ENCODE measurements around the gene BEST2.

- TF ChIP-seq CTCF (IDR thresholded peaks at IDR 0.05), result no peak
- TF ChIP-seq USF2 (CRISPR knock-in tag; IDR thresholded peaks at IDR 0.05), result no peak
- no peak for TF ChIP-seq CBFB (CRISPR knock-in tag; IDR thresholded peaks at IDR 0.05; ENCODE audit: low read depth)
- no peak for TF ChIP-seq MAX (CRISPR knock-in tag; IDR thresholded peaks at IDR 0.05)
- TF ChIP-seq TCF7 (CRISPR knock-in tag; IDR thresholded peaks at IDR 0.05; ENCODE audit: low read depth), result no peak
- TF ChIP-seq EMX1 (CRISPR knock-in tag; IDR thresholded peaks at IDR 0.05), result no peak
- no peak for TF ChIP-seq NR1H2 (CRISPR knock-in tag; IDR thresholded peaks at IDR 0.05)
- TF ChIP-seq ZBTB43 (CRISPR knock-in tag; IDR thresholded peaks at IDR 0.05), result no peak
- no peak for TF ChIP-seq ATF3 (CRISPR knock-in tag; conservative IDR thresholded peaks at IDR 0.05)
- TF ChIP-seq CREM (CRISPR knock-in tag; IDR thresholded peaks at IDR 0.05), result no peak
- no peak for TF ChIP-seq ATF1 (CRISPR knock-in tag; IDR thresholded peaks at IDR 0.05)
These were observed 41.3 kb downstream of the BEST2 start for GRCh38 chr19:12792853-12793289.

Measured in WTC11 (cell line).